Measurements from ENCODE around the gene TRAM2. TPM values are rescaled to one million over a fixed set of nuclear protein-coding genes. Genes with fewer than 3 reads are reported as not detected.

TRAM2 gene, protein sequence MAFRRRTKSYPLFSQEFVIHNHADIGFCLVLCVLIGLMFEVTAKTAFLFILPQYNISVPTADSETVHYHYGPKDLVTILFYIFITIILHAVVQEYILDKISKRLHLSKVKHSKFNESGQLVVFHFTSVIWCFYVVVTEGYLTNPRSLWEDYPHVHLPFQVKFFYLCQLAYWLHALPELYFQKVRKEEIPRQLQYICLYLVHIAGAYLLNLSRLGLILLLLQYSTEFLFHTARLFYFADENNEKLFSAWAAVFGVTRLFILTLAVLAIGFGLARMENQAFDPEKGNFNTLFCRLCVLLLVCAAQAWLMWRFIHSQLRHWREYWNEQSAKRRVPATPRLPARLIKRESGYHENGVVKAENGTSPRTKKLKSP
- 12.0 and 14.8 TPM in 2 replicates for total RNA-seq

DNA sequence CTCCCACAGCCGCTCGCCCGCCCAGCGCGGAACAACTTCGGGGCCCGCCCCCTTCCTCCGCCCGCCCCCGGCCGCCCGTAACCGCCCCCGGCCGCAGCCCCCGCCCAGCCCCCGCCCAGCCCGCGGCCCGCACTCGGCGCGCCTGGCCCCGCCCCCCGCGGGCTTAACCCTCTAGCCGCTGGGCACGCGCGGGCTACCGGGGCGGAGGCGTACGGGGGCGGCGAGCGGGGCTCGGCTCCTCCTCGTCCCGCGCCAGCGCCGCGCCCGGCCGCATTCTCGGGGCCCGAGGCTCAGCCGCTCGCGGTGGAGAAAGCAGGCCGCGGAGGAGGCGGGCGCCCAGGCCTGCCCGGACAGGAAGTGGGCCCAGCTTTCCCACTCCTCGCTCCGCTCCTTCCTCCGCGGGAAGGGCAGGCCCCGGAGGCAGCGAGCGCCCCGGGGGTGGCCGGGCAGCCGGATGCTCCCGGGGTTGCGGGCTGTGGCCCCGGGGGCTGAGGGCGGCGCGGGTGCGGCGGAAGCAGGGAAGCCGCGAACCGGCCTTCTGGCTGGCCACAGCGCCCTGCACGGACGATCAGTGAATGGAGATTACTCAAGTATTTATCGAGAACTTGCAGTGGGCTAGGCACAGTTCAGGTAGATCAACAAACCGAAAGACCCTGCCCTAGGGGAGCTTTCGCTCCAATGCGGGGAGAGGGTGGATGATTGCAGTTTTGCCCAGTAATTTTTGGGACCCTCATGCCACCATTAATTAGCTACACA is at the start of gene TRAM2:
TRAM2 (minus strand) TSS at position 39 of the 756 bp plus-strand sequence. CDS start 145 bp downstream, outside the sequence.

Other genes starting within 250 kb of the TRAM2 start
- gene PAQR8, start 214.9 kb downstream of the TRAM2 start, total RNA-seq, result 3.5 and 3.6 TPM in 2 replicates
- 7.2 and 11.7 TPM in 2 replicates for gene EFHC1, start 156.7 kb downstream of the TRAM2 start, total RNA-seq
- gene TMEM14A, start 94.1 kb upstream of the TRAM2 start, total RNA-seq, result 31.9 and 40.2 TPM in 2 replicates
- not detected in 2 replicates for gene GSTA2, start 186.4 kb upstream of the TRAM2 start, total RNA-seq
- not detected in 2 replicates for gene GSTA1, start 226.8 kb upstream of the TRAM2 start, total RNA-seq

Measured in hair follicular keratinocyte (primary cell).